Cardiac fibroblast (primary cell): ENCODE results near the gene ABHD6.

Experiments
- DNase-seq, 2 donors: peaks; one replicate each; pipeline versions ENCODE4 v3.0.0 to v3.0.0-alpha.2; 2010; ENCODE audit warnings: low read depth in 2 of 2
- H3K4me3 ChIP-seq, 2 donors: replicated peaks in 1 of 2; 1 replicate in 1 of 2; 2 replicates in 1 of 2; pipeline ENCODE4 v1.5.1; 2011; ENCODE audit warnings: low read depth in 2 of 2, low read length in 2 of 2, mild to moderate bottlenecking in 2 of 2, moderate library complexity in 1 of 2
- TF ChIP-seq, protein P1 (sequence below): IDR thresholded peaks from one replicate; pipeline ENCODE4 v1.5.1; 2011; ENCODE audit warnings: low read depth, mild to moderate bottlenecking, low read length, inconsistent platforms

Gene ABHD6

DNA sequence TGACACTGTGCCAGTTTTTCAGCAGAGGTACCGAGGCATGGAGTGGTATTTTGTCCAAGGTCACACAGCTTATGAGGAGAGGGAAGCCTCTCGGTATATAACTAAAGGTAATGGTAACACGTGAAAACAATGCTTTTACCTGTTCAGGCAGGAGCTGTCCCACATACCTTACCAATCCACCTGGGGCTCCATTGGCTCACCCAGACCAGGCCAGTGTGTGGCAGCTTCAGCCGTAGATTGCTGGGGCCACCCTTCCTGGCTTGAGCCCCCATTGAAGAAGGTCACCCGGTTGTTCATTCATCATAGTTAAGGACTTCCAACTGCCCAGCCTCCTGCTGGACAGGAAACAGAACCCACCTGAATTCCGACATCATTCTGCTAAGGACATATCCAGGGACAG is 59.3 kb downstream of the ABHD6 start:
- no peak for DNase-seq
- no peak overlapping the region for H3K4me3 ChIP-seq
- TF ChIP-seq, protein P1, sequence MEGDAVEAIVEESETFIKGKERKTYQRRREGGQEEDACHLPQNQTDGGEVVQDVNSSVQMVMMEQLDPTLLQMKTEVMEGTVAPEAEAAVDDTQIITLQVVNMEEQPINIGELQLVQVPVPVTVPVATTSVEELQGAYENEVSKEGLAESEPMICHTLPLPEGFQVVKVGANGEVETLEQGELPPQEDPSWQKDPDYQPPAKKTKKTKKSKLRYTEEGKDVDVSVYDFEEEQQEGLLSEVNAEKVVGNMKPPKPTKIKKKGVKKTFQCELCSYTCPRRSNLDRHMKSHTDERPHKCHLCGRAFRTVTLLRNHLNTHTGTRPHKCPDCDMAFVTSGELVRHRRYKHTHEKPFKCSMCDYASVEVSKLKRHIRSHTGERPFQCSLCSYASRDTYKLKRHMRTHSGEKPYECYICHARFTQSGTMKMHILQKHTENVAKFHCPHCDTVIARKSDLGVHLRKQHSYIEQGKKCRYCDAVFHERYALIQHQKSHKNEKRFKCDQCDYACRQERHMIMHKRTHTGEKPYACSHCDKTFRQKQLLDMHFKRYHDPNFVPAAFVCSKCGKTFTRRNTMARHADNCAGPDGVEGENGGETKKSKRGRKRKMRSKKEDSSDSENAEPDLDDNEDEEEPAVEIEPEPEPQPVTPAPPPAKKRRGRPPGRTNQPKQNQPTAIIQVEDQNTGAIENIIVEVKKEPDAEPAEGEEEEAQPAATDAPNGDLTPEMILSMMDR = no peak

DNA sequence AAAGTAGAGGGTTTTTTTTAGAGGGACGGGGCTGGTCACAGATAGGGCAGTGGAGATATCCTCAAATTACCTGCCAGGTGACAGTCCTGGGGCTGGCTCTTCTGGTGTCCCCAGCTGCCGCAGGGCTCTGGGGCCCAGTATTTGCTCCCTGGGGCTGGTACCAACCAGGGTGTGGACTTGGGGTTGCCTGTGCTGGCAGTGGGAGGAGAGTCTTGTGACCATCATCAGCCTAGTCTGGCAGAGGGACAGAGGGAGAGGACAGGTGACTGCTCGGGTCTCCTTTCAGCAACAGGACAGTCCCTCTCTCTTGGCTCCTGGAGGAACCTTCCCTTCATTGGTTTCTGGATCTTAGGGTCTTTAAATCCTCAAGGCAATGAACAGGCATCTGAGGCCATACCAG is 60.6 kb downstream of the ABHD6 start:
- TF ChIP-seq, protein P1 = no peak
- H3K4me3 ChIP-seq = no peak overlapping the region
- no peak for DNase-seq

DNA sequence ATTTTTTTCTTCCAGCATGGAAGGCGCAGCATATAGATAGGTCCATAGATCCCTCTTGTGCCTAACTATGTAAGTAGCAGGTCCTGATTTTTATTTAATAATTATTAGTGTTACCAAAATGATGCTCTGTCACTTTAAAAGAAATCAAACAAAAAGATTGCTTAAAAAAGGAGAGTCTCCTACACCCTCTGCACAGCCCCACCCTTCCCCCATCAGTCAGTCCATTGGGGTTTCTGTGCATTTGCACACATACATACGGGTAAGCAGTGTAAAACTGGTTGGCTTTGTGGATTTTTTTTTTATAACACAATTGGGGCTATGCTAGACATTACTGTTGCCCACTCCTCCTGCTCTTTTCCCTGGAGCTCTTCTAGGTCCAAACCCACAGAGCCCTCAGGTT is 61.5 kb downstream of the ABHD6 start:
- TF ChIP-seq, protein P1 = no peak
- H3K4me3 ChIP-seq = no peak overlapping the region
- DNase-seq = no peak

DNA sequence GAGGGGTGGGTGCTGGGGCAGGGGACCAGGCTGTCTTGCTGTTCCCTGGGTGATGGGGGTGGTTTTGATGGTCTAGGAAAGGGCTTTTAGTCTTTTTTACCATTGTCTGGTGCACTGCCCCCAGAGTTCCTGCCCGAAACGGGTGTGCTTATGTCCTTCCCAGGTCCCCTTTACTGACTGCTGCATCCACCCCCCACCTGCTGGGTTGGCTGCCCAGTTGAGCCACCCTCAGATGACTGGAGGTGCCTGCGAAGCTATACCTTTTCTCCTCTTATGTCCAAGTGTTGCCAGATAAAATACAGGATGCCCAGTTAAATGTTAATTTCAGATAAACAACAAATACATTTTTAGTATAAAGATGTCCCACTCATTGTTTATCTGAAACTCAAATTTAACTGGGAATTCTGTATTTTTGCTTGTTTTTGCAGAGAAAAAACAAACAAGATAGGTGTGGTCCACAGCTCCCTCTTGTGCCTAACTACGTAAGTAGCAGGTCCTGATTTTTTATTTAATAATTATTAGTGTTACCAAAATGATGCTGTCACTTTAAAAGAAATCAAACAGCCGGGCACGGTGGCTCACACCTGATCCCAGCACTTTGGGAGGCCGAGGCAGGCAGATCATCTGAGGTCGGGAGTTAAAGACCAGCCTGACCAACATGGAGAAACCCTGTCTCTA is 62.4 kb downstream of the ABHD6 start:
- DNase-seq = peak; percentile 75 to 80
- TF ChIP-seq, protein P1 = peak; percentile 49
- H3K4me3 ChIP-seq = no peak overlapping the region

DNA sequence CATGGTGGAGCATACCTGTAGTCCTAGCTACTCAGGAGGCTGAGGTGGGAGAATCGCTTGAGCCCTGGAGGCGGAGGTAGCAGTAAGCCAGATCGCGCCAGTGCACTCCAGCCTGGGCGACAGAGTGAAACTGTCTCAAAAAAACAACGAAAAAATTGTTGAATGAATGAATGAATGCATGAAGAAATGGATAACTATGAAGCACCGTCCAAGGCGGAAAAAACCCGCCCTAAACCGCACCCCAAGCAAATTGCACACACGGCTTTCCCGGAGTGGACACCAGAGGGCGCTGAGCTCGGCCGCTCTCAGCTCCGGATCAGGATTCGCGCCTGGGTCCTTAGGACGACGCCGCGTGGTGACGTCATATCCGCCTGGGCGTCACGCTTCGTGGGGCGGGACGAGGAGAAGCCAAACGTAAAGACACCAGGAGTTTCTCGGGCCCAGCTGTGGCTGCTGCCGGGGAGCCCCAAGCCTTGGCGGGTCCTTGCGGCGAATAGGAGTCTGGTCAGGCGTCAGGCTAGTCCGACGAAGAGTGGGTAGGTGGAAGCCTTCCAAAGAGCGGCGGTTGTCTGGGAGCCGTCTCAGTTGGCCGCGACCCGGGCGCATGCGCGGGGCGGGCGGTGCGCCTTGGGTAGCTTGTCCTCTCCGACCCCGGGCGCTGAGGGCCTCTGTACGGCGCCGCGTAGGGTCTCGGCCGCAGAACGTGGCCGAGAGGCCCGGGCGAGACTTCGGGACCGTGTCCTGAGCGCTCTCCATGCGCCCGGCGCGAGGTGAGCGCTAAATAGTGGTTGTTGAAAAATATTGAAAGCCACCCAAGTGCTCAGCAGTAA is 68.5 kb downstream of the ABHD6 start, which contains the start of the genes HTD2 and RPP14:
HTD2 (plus strand) TSS at position 639 of the 830 bp plus-strand sequence. CDS start 11,094 bp downstream, outside the sequence.
RPP14 (plus strand) TSS at position 364 of the 830 bp plus-strand sequence. CDS start 4,085 bp downstream, outside the sequence.
- peak within 1 kb of the TSS; percentile 72 to 91 for H3K4me3 ChIP-seq
- TF ChIP-seq, protein P1 = peak; percentile 97
- peak; percentile 98 to 99 for DNase-seq

DNA sequence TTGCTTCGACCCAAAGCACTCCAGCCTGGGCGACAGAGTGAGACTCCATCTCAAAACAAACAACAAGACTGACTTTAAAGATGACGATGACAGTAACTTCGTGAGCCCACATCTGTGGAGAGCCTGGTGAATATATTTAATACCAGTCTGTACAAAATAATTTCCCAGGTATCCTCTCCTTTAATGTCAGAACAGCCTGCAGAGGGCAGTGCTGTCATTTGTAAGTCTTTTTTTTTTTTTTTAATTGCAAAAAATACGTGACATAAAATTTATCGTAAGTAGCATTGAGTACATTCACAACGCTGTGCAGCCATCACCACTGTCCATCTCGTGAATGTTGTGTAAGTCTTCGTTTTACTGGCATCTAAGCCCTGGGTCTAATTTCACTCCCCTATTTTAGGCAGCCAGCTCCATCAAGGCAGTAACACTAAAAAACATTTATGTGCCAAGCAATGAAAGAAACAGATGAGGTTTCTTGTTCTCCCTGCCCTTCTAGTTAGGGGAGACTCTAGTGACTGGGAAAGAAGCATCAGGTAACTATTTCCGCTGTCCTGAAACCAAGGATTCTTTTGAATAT is 70.1 kb downstream of the ABHD6 start:
- peak overlapping the region; percentile 72 to 91 for H3K4me3 ChIP-seq
- peak; percentile 80 to 82 for DNase-seq
- TF ChIP-seq, protein P1 = peak; percentile 45
